Measurements from ENCODE around the gene PNPLA8.
"Not testable (repeated sequence)": the region's sequence is repeated elsewhere in the genome, so short reads cannot be mapped to it uniquely, and the experiment has no call there.

The PNPLA8 gene

GRCh38 chr7:108529341-108529740, 3.4 kb upstream of the PNPLA8 start:
- peak; percentile 31 for DNase-seq

- no peak for DNase-seq
Observed at GRCh38 chr7:108528183-108528712, 2.3 kb upstream of the PNPLA8 start.

- DNase-seq: no peak
Observed at GRCh38 chr7:108526768-108527017, 758 bp upstream of the PNPLA8 start.

GRCh38 chr7:108525327-108525984, 479 bp downstream of the PNPLA8 start:
- no peak for DNase-seq

GRCh38 chr7:108522780-108523179, 3.2 kb downstream of the PNPLA8 start:
- no peak for DNase-seq

- DNase-seq: no peak
Observed at GRCh38 chr7:108517951-108518350, 8.0 kb downstream of the PNPLA8 start.

GRCh38 chr7:108515630-108516029, 10.3 kb downstream of the PNPLA8 start:
- DNase-seq: no peak

GRCh38 chr7:108515013-108515412, 10.9 kb downstream of the PNPLA8 start:
- no peak for DNase-seq

GRCh38 chr7:108511939-108512338, 14.0 kb downstream of the PNPLA8 start:
- DNase-seq: no peak

GRCh38 chr7:108504576-108504975, 21.4 kb downstream of the PNPLA8 start:
- DNase-seq: not testable (repeated sequence)

GRCh38 chr7:108503112-108504026, 22.6 kb downstream of the PNPLA8 start:
- no peak for DNase-seq

- DNase-seq: no peak
Observed at GRCh38 chr7:108499566-108499965, 26.4 kb downstream of the PNPLA8 start.

GRCh38 chr7:108498481-108498880, 27.5 kb downstream of the PNPLA8 start:
- DNase-seq: no peak

GRCh38 chr7:108497082-108497725, 28.7 kb downstream of the PNPLA8 start:
- DNase-seq: peak; percentile 53

- DNase-seq: no peak
Observed at GRCh38 chr7:108492742-108493141, 33.2 kb downstream of the PNPLA8 start.

- no peak for DNase-seq
Observed at GRCh38 chr7:108488768-108489538, 37.0 kb downstream of the PNPLA8 start.

GRCh38 chr7:108487646-108488045, 38.3 kb downstream of the PNPLA8 start:
- no peak for DNase-seq

- DNase-seq: no peak
Observed at GRCh38 chr7:108486291-108486966, 39.5 kb downstream of the PNPLA8 start.

- no peak for DNase-seq
Observed at GRCh38 chr7:108484137-108484536, 41.8 kb downstream of the PNPLA8 start.

GRCh38 chr7:108480311-108480710, 45.6 kb downstream of the PNPLA8 start:
- DNase-seq: no peak

GRCh38 chr7:108479751-108480150, 46.2 kb downstream of the PNPLA8 start:
- no peak for DNase-seq

- DNase-seq: no peak
Observed at GRCh38 chr7:108479118-108479517, 46.8 kb downstream of the PNPLA8 start.

All from NCI-H2227 treated with DMSO at 0.1 percent for 48 hours (cell line).